SU-DHL-6 (cell line): ENCODE measurements around the gene ZNF101.

ENCODE experiments used
- H2AFZ ChIP-seq: fragments of 200-600 bp; sonication (generic); 2 replicates; pipeline ENCODE4 v1.6.1; 2014; ENCODE audit warnings: low read depth, mild to moderate bottlenecking, moderate library complexity, mixed read lengths, antibody characterized with exemption, low read length; ENCODE audit not compliant: severe bottlenecking
- H3F3A ChIP-seq: fragments of 200-600 bp; shearing (Covaris generic); 2 replicates; pipeline ENCODE4 v1.6.0; 2016; ENCODE audit warnings: antibody characterized with exemption, mild to moderate bottlenecking; ENCODE audit not compliant: insufficient read depth
- H3K27ac ChIP-seq: fragments of 200-600 bp; sonication (generic); 2 replicates; pipeline ENCODE4 v1.5.1; 2016; ENCODE audit warnings: low read depth, mild to moderate bottlenecking, low read length, moderate library complexity, mixed read lengths
- H3K27me3 ChIP-seq: fragments of 200-600 bp; sonication (generic), shearing (Covaris generic); 2 replicates; pipeline ENCODE4 v1.6.0; 2014; ENCODE audit warnings: mild to moderate bottlenecking, low read length
- H3K36me3 ChIP-seq: fragments of 200-600 bp; sonication (generic); 2 replicates; pipeline ENCODE4 v1.6.1; 2014; ENCODE audit warnings: mild to moderate bottlenecking, low read length, mixed read lengths
- H3K4me2 ChIP-seq: fragments of 300-600, 200-600 bp; shearing (Covaris generic), sonication (generic); 2 replicates; pipeline ENCODE4 v1.6.0; 2014; ENCODE audit warnings: low read length, low read depth, mild to moderate bottlenecking; ENCODE audit not compliant: poor library complexity, severe bottlenecking
- H3K4me3 ChIP-seq: fragments of 200-600 bp; sonication (generic); 2 replicates; pipeline ENCODE4 v1.5.1; 2014; ENCODE audit warnings: antibody characterized with exemption, low read length, mild to moderate bottlenecking, mixed read lengths; ENCODE audit not compliant: insufficient read depth, poor library complexity, severe bottlenecking
- H3K79me2 ChIP-seq: fragments of 200-600 bp; sonication (generic); 2 replicates; pipeline ENCODE4 v1.6.1; 2014; ENCODE audit warnings: mild to moderate bottlenecking, low read length, moderate library complexity; ENCODE audit not compliant: insufficient read depth
- H3K9ac ChIP-seq: fragments of 200-600 bp; sonication (generic); 2 replicates; pipeline ENCODE4 v1.7.0; 2014; ENCODE audit warnings: mild to moderate bottlenecking, low read length
- H3K9me2 ChIP-seq: fragments of 200-600 bp; sonication (generic); replicated peaks from 2 replicates; pipeline ENCODE4 v1.6.1; 2014; ENCODE audit warnings: low read length; ENCODE audit not compliant: insufficient read depth
- H3K9me3 ChIP-seq: fragments of 200-600 bp; sonication (generic); 2 replicates; pipeline ENCODE4 v1.6.1; 2014; ENCODE audit warnings: low read length, mixed read lengths; ENCODE audit not compliant: insufficient read depth
- H4K20me1 ChIP-seq: fragments of 200-600 bp; sonication (generic); 2 replicates; pipeline ENCODE4 v1.6.1; 2014; ENCODE audit warnings: low read depth, mild to moderate bottlenecking, antibody characterized with exemption, low read length, moderate library complexity, mixed read lengths
- CTCF ChIP-seq: fragments of 200-600 bp; sonication (generic); IDR thresholded peaks from one replicate; pipeline ENCODE4 v1.5.1; 2017; ENCODE audit warnings: antibody characterized with exemption, mild to moderate bottlenecking, low read length, moderate library complexity; ENCODE audit not compliant: insufficient read depth, poor library complexity, severe bottlenecking
- EZH2phosphoT487 ChIP-seq: fragments of 200-600 bp; sonication (generic), shearing (Covaris generic); conservative IDR thresholded peaks from 2 replicates; pipeline ENCODE4 v1.6.1; 2018; ENCODE audit warnings: mild to moderate bottlenecking, antibody characterized with exemption, low read length, moderate library complexity, mixed read lengths

ZNF101 gene

GRCh38 chr19:19627621-19628500, 40.8 kb upstream of the ZNF101 start, which contains the start of gene LPAR2:
LPAR2 (minus strand) TSS chr19:19628220; CDS start chr19:19627275, 945 bp downstream.
- peak within 1 kb of the TSS; percentile 71 for H3K4me2 ChIP-seq
- peak within 1 kb of the TSS; percentile 83 for H3K9ac ChIP-seq
- H2AFZ ChIP-seq = peak within 1 kb of the TSS; percentile 70

GRCh38 chr19:19628501-19629134, 40.0 kb upstream of the ZNF101 start:
- no peaks in the 10 kb centered on the region for H3K9me2 ChIP-seq
- no peaks in the 10 kb centered on the region for H3K9me3 ChIP-seq
- H3K27me3 ChIP-seq = no peaks in the 10 kb centered on the region
- peaks cover 11% of the 10 kb centered on the region; the same call in 1 of the 2 replicates for H3F3A ChIP-seq
- H2AFZ ChIP-seq = no peak overlapping the region
- peak overlapping the region; percentile 71 for H3K4me2 ChIP-seq
- 0 out of 2 replicates have a peak, but pooled peaks cover 3% of the 10 kb centered on the region for H3K36me3 ChIP-seq
- H4K20me1 ChIP-seq = no peaks in the 10 kb centered on the region
- peak overlapping the region; percentile 59 for H3K27ac ChIP-seq
- no peaks in the 10 kb centered on the region for H3K79me2 ChIP-seq
- no peak for TF ChIP-seq EZH2phosphoT487
- no peak for TF ChIP-seq CTCF
- H3K9ac ChIP-seq = peak overlapping the region; percentile 83
- H3K4me3 ChIP-seq = peak overlapping the region; percentile 66

More at GRCh38 chr19:19627621-19628500, 40.8 kb upstream of the ZNF101 start, which contains the start of gene LPAR2:
- H3K4me3 ChIP-seq = peak within 1 kb of the TSS; percentile 66
- no peaks in the 10 kb centered on the region for H3K27me3 ChIP-seq
- no peaks in the 10 kb centered on the region for H3K79me2 ChIP-seq
- H3K27ac ChIP-seq = peak within 1 kb of the TSS; percentile 66
- H3K9me3 ChIP-seq = no peaks in the 10 kb centered on the region
- peaks cover 11% of the 10 kb centered on the region; the same call in 1 of the 2 replicates for H3F3A ChIP-seq
- H3K9me2 ChIP-seq = no peaks in the 10 kb centered on the region
- no peaks in the 10 kb centered on the region for H3K36me3 ChIP-seq
- H4K20me1 ChIP-seq = no peaks in the 10 kb centered on the region
- TF ChIP-seq EZH2phosphoT487 (no peak), CTCF (no peak)

- H3K36me3 ChIP-seq = 0 out of 2 replicates have a peak, but pooled peaks cover 3% of the 10 kb centered on the region
Measured at GRCh38 chr19:19630062-19630414, 38.6 kb upstream of the ZNF101 start.

More at GRCh38 chr19:19630062-19630414, 38.6 kb upstream of the ZNF101 start:
- Histone ChIP-seq H3K9me3 (no peaks in the 10 kb centered on the region), H2AFZ (no peak overlapping the region), H3K4me2 (no peak overlapping the region), H3K27me3 (no peaks in the 10 kb centered on the region), H3K79me2 (no peaks in the 10 kb centered on the region), H3F3A (peaks cover 11% of the 10 kb centered on the region; the same call in 1 of the 2 replicates), H3K4me3 (no peak overlapping the region), H3K9me2 (no peaks in the 10 kb centered on the region), H4K20me1 (no peaks in the 10 kb centered on the region), H3K9ac (no peak overlapping the region), H3K27ac (no peak overlapping the region)
- TF ChIP-seq CTCF = no peak
- no peak for TF ChIP-seq EZH2phosphoT487
